Mucosa of rectum (tissue), 2 donors: ENCODE results near the gene C1orf174.

ENCODE experiments used
- H3K27ac ChIP-seq, 2 donors: one replicate each; pipeline ENCODE4 v1.7.0; 2013; ENCODE audit warnings: inconsistent platforms in 2 of 2, low read depth in 2 of 2, low read length in 2 of 2
- H3K27me3 ChIP-seq, 2 donors: one replicate each; pipeline ENCODE4 v1.7.0; 2013; ENCODE audit warnings: low read length in 2 of 2; ENCODE audit not compliant: control insufficient read depth in 2 of 2, insufficient read depth in 2 of 2
- H3K36me3 ChIP-seq, 2 donors: one replicate each; pipeline ENCODE4 v1.7.0; 2013; ENCODE audit warnings: low read length in 2 of 2; ENCODE audit not compliant: control insufficient read depth in 2 of 2, insufficient read depth in 2 of 2
- H3K4me1 ChIP-seq, 2 donors: one replicate each; pipeline ENCODE4 v1.7.0; 2013; ENCODE audit warnings: low read length in 2 of 2, mild to moderate bottlenecking in 1 of 2; ENCODE audit not compliant: control insufficient read depth in 2 of 2, insufficient read depth in 2 of 2
- H3K4me3 ChIP-seq, 2 donors: one replicate each; pipeline ENCODE4 v1.7.0; 2013; ENCODE audit warnings: low read length in 2 of 2
- H3K9ac ChIP-seq, 2 donors: one replicate each; pipeline ENCODE4 v1.7.0; 2013; ENCODE audit warnings: low read length in 2 of 2, low read depth in 1 of 2, mild to moderate bottlenecking in 1 of 2
- H3K9me3 ChIP-seq, 2 donors: one replicate each; pipeline ENCODE4 v1.7.0; 2013; ENCODE audit warnings: low read length in 2 of 2; ENCODE audit not compliant: control insufficient read depth in 2 of 2
- donor health status: healthy.
- donor health status: Normal muscosa, but diverticular disease.

The C1orf174 gene

DNA sequence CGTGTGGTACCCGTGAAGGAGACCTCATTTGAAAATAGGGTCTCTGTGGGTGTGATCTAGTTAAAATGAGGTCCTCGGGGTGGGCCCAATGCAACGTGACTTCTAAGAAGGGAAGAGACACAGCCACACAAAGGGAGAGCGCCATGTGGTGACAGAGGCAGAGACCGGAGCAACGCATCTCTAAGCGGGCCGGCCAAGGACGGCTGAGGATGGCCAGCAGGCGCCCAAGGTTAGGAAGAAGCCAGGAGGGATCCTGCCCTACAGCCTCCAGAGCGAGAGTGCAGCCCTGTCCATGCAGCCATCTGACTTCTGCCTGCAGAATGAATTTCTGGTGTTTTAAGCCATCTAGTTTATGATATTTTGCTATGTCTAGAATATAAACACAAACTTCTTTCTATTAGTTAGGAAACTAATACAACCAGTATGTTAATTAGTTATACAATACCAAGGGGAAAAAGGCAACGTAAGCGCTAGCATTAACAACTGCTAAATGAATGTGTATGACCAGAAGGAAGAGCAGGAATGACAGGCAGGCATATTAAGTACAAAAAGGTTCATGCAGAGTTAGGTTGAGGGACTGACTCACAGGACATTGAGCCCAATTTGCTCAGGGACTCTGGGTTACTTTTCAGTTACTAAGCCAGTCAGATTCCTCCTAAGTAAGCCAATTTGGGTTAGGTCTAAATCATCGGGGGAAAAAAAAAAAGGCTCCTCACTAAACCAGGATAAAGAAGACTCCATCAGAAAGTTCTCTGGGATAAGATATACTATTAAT is 47.2 kb downstream of the C1orf174 start:
- H3K4me3 ChIP-seq = no peak overlapping the region

GRCh38 chr1:3852091-3852490 is 48.0 kb downstream of the C1orf174 start:
- H3K9ac ChIP-seq = no peak overlapping the region
- peaks cover 25 to 29% of the 10 kb centered on the region in 2 donors for H3K36me3 ChIP-seq
- no peak overlapping the region for H3K4me3 ChIP-seq
- no peak overlapping the region for H3K27ac ChIP-seq
- H3K4me1 ChIP-seq = peaks cover 6 to 8% of the 10 kb centered on the region in 2 donors
- H3K9me3 ChIP-seq = no peaks in the 10 kb centered on the region
- H3K27me3 ChIP-seq = no peaks in the 10 kb centered on the region

More for the DNA sequence above, 47.2 kb downstream of the C1orf174 start:
- H3K9ac ChIP-seq = no peak overlapping the region
- H3K9me3 ChIP-seq = no peaks in the 10 kb centered on the region
- H3K36me3 ChIP-seq = peaks cover 21 to 23% of the 10 kb centered on the region in 2 donors
- no peaks in the 10 kb centered on the region for H3K27me3 ChIP-seq
- H3K4me1 ChIP-seq = peaks cover 8 to 10% of the 10 kb centered on the region in 2 donors
- H3K27ac ChIP-seq = no peak overlapping the region

DNA sequence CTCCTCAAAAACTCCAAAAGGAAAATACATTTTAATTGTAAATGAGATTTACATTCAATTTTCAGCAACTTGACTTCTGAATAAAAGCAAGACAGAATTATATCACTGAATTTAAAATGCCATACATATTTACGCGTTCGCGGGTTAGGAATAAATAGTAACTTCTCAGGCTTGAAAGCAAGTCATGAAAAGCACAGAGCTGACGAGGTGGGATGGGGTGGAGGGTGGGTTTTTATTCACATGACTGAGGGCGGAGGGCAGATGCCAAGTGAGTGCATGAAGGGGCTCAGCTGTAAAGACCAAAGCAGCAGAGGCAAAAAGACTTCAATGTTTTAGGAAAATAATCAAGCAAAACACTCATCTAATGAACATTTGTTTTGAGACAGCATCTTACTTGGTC is 48.8 kb downstream of the C1orf174 start:
- Histone ChIP-seq H3K4me3 (no peak overlapping the region), H3K4me1 (peaks cover 6 to 8% of the 10 kb centered on the region in 2 donors), H3K27me3 (no peaks in the 10 kb centered on the region), H3K9ac (no peak overlapping the region), H3K36me3 (peaks cover 31 to 35% of the 10 kb centered on the region in 2 donors), H3K9me3 (no peaks in the 10 kb centered on the region), H3K27ac (no peak overlapping the region)

- no peaks in the 10 kb centered on the region for H3K27me3 ChIP-seq
- H3K4me3 ChIP-seq = no peak overlapping the region
- no peak overlapping the region for H3K27ac ChIP-seq
- peaks cover 5% of the 10 kb centered on the region in 2 donors for H3K4me1 ChIP-seq
- peaks cover 31 to 38% of the 10 kb centered on the region in 2 donors for H3K36me3 ChIP-seq
- no peaks in the 10 kb centered on the region for H3K9me3 ChIP-seq
- no peak overlapping the region for H3K9ac ChIP-seq
Observed at GRCh38 chr1:3850857-3851256, 49.2 kb downstream of the C1orf174 start.

DNA sequence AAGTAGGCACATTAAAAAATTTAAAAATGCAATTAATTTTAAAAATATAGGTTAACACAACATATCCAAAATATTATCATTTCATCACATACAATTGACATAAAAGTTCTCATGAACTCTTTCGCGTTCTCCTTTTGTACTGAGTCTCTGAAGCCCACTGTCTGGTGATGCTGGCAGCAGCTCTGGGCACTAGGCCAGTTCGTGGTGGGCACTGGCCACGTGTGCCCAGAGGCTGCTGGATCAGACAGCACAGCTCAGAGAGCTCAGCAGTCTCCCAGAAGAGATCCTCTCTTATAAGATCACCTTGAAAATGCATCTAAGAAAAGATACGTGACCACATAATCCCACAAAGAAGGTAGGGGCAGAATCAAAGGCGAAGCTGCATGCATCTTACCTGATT is 53.0 kb downstream of the C1orf174 start:
- Histone ChIP-seq H3K9me3 (no peaks in the 10 kb centered on the region), H3K27ac (no peak overlapping the region), H3K36me3 (peaks cover 31 to 54% of the 10 kb centered on the region in 2 donors), H3K4me3 (no peak overlapping the region), H3K9ac (no peak overlapping the region), H3K4me1 (no peaks in the 10 kb centered on the region), H3K27me3 (no peaks in the 10 kb centered on the region)

GRCh38 chr1:3846541-3846940 is 53.5 kb downstream of the C1orf174 start:
- Histone ChIP-seq H3K27me3 (no peaks in the 10 kb centered on the region), H3K4me1 (no peaks in the 10 kb centered on the region), H3K4me3 (no peak overlapping the region), H3K27ac (no peak overlapping the region), H3K9me3 (no peaks in the 10 kb centered on the region), H3K36me3 (peaks cover 31 to 55% of the 10 kb centered on the region in 2 donors), H3K9ac (no peak overlapping the region)

DNA sequence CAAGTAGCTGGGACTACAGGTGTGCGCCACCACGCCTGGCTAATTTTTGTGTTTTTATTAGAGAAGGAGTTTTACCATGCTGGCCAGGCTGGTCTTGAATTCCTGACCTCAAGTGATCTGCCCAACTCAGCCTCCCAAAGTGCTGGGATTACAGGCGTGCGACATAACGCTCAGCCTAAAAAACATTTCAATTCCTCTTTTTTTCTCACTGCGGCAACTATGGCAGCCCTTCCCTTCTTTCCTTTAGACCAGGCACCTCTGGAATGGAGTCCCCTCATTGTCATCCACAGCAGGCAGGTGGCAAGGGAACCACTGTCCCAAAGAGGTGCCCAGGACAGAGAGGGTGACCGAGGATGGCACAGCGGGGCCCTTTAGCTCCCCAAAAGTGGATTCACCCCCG is 57.2 kb downstream of the C1orf174 start:
- H3K4me3 ChIP-seq = no peak overlapping the region
- H3K27me3 ChIP-seq = no peaks in the 10 kb centered on the region
- H3K36me3 ChIP-seq = peaks cover 30 to 62% of the 10 kb centered on the region in 2 donors
- no peak overlapping the region for H3K27ac ChIP-seq
- H3K4me1 ChIP-seq = no peaks in the 10 kb centered on the region
- no peak overlapping the region for H3K9ac ChIP-seq
- H3K9me3 ChIP-seq = no peaks in the 10 kb centered on the region

GRCh38 chr1:3841491-3841890 is 58.6 kb downstream of the C1orf174 start:
- no peak overlapping the region for H3K4me3 ChIP-seq
- H3K27me3 ChIP-seq = no peaks in the 10 kb centered on the region
- H3K9me3 ChIP-seq = no peaks in the 10 kb centered on the region
- H3K4me1 ChIP-seq = no peaks in the 10 kb centered on the region
- no peak overlapping the region for H3K9ac ChIP-seq
- no peak overlapping the region for H3K27ac ChIP-seq
- H3K36me3 ChIP-seq = peaks cover 33 to 62% of the 10 kb centered on the region in 2 donors
